HG03159 (cell line): ENCODE data around the gene PMEPA1.

Source experiments
- ATAC-seq: cut with Tn5 transposase; IDR thresholded peaks from one replicate; pipeline ENCODE4 v1.9.1; 2021; ENCODE audit warnings: mild to moderate bottlenecking, moderate library complexity; ENCODE audit not compliant: unreplicated experiment

The PMEPA1 gene

DNA sequence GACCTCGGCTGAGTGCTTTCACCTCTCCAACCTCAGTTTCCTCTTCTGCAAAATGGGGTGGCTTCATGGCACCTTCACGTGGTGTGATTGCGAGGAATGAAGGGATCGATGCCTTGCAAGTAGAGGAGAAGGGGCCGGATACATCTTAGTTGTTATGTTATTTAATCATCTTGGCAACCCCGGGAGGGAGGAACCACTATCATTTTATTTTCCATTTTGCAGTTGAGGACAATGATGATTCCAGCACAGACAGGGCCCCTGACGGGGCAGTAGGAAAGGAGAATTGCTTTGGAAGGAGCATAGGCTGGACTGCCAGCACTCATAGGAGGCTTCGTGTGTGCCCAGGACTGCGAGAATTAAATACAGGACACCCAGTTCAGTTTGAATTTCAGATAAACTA is 2.5 kb upstream of the PMEPA1 start:
- ATAC-seq: no peak

DNA sequence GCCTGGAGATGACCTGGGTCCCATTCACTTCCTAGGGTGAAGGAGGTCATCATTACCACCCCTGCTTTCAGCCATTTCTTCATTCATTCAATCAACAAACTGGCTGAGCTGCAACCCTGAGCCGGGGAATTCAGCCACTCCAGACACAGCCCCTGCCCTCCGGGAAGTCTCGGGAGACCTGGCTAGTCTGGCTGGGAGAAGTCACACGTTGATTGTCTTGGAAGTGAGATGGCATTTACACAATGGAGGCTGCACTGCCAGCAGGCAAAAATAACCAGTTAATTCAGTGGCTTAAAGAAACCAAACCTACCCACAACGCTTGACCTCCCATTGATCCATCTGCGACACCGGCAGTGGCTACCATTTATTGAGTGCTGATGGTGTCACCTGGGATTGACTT is 2.0 kb upstream of the PMEPA1 start:
- no peak for ATAC-seq

DNA sequence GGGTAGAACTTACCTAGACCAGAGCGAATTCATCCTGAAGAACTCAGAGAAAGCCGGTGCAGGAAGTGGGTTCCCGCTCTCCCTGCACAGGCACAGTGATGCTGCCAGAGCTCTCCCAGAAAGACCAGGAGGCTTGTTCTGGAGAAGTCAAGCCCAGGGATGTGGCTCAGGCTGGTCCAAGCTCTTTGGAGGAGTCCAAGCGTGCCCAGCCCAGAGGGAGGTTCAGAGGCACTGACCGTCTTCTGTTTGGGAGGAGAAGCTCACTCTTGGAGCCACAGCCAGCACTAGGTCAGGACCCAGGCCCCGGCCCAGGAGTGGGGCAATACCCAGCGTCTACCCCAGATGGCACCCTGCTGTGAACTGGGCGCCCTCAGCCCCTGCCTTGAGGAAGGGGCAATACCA is 1.5 kb upstream of the PMEPA1 start:
- ATAC-seq: no peak

DNA sequence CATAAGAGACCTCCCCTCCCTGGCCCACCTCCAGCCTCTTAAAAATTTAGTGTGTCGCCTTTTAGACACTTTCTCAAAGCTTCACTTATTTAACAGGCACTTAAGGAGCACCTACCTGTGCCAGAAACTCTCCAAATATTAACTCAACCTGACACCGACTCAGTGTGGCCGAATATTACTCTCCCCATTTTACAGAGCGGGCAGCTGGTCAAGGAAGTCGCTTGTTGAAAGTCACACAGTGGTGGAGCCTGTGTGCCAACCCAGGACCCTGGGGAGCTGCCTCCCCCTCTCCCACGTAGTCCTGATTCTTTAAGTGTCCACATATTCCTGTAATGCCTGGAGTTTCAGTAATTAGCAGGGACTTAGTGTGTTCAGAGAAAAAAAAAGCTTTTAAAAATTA is 1.0 kb upstream of the PMEPA1 start:
- no peak for ATAC-seq

GRCh38 chr20:57708694-57709673 is 831 bp downstream of the PMEPA1 start:
- ATAC-seq: peak; percentile 6

GRCh38 chr20:57707849-57708693 is 1.7 kb downstream of the PMEPA1 start:
- no peak for ATAC-seq

GRCh38 chr20:57707320-57707719 is 2.5 kb downstream of the PMEPA1 start:
- no peak for ATAC-seq

DNA sequence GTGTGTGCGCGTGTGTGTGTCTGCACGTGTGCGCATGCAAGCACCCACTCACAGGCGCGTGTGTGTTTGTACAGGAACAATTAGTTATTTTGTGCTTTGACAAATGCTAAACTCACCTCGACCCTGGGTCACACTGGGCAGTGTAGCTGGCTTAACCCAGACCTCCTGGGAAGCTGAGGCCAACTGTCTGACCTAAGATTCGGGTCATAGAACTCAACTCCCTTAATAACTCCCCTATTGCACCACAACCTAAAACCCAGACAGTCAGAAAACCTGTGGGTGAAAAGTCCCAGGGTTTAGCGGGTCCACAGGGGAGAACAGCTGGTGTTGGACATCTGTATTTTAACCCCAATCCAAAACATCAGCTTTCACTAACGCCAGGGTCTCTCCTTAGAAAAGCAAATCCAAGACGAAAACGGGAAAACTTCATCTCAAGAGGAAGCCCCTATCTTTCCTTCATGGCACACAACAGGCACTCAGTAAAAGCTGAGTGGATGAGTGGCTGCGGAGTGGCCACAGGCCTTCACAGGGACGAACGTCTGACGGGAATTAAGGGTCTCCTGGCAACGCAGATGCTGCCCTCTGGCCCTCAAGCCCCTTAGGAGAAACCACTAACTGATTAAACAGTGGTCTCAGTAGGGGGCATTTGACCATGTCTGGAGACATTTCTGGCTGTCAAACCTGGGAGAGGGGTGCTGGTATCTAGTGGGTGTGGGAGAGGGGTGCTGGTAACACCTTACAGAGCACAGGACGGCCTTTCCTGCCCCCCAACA is 4.5 kb downstream of the PMEPA1 start:
- no peak for ATAC-seq

DNA sequence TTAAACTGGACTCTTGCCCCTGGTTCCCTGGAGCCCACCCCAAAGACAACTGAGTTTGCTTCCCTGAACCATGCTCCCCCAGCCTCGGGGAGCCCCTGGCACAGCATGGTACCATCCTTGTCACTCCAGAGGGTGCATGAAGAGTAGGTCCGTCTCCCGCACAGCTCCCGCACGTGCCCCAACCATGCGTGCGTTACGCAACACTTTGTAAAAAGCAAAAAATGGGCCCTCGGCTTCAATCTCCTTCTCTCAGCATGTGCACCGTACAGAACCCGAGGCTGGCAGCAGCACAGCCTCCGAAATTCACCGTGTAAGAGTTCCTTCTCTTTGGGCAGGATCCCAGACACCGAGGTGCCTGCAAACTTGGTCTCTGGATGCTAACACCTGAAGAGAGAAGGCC is 5.6 kb downstream of the PMEPA1 start:
- no peak for ATAC-seq

- peak; percentile 42 for ATAC-seq
Measured at GRCh38 chr20:57703013-57703412, 6.8 kb downstream of the PMEPA1 start.

DNA sequence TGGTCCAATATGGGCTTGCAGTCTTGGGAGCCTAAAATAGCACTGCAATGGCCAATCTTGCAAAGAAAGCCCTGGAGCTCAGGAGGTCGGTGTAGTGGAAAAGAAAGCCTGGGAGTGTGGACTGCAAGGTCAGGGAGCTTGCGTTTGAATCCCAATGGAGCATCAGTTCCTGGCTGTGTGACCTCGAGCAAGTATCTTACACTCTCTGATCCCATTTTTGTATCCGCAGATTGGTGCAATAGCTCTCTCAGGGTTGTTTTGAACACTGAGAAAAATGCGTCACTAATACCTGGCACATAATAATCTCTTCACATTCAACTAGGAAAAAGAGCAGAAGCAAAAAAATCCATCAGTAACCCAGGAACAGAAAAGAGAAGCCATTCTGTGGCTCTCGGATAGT is 7.3 kb downstream of the PMEPA1 start:
- no peak for ATAC-seq

- ATAC-seq: no peak
Measured at GRCh38 chr20:57702091-57702490, 7.7 kb downstream of the PMEPA1 start.

- no peak for ATAC-seq
Measured at GRCh38 chr20:57701651-57702050, 8.2 kb downstream of the PMEPA1 start.

GRCh38 chr20:57701090-57701489 is 8.7 kb downstream of the PMEPA1 start:
- ATAC-seq: no peak

DNA sequence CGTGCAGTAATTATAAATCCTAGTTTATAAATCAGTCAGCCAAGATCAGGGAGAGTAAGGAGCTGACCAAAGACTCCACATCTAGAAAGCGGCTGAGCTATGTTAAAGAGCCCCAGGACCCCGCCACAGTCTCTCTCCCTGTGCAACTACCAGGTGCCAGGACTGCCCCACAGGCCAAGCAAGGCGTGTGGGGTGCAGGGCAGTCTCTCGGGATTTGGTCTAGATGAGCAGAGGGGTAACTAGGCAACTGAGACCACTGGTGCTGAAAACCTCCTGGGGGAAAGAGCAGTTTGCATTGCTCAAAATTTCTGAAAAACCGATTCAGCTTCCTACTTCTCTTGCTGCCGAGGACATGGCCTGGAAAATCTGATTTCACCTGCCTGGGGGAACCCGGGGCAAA is 10.4 kb downstream of the PMEPA1 start:
- no peak for ATAC-seq

GRCh38 chr20:57698867-57699275 is 10.9 kb downstream of the PMEPA1 start:
- ATAC-seq: no peak

DNA sequence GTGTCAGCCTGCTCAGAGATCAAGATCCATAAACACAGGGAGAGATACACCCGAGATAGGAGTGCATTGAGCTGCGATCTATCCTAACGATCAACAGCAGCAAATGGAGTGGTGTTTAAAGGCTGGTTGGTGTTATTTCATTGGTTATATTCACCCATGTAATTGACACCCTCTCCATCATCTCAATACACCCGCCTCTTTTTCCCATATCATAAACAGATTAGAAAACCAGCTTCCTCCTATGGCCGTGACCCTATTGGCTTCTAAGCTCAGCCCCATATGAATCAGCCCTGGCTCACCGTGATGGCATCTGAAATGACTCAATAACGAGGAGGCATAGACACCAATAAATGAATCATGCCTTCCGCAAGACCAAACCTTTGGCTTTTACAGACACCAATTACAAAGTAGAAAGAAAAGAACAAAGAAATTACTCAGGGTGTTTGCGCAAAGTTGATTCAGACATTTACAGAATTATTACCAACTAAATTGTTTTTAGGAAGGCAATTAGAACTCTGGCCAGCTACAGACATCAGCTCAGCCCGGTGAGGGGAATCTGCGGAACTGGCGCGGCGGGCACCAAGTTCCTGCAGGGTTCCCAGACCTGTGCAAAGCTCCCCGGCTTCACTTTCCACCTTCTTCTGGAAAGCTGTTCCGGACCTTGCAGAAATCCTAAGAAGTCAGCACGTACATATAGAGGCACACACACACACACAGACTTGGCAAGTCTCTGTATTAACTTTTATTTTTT is 11.5 kb downstream of the PMEPA1 start:
- ATAC-seq: no peak

DNA sequence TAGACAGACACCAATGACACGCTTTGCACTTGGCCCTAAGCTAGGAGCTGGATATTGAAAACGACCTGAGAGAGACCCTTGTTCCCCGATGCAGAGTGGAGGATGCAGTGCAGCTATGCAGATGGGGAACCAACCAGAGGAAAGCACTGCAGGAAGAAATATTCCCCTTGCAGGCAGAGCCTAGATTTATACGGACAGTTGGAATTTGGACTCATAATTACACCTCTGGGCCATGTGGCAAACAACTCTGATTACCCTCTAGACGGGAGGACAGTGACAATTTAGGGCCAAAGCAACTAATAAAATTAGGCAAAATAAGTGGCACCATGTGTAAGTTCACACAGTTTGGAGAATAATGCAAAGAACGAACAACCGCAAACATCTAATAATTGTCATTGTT is 12.3 kb downstream of the PMEPA1 start:
- ATAC-seq: no peak

DNA sequence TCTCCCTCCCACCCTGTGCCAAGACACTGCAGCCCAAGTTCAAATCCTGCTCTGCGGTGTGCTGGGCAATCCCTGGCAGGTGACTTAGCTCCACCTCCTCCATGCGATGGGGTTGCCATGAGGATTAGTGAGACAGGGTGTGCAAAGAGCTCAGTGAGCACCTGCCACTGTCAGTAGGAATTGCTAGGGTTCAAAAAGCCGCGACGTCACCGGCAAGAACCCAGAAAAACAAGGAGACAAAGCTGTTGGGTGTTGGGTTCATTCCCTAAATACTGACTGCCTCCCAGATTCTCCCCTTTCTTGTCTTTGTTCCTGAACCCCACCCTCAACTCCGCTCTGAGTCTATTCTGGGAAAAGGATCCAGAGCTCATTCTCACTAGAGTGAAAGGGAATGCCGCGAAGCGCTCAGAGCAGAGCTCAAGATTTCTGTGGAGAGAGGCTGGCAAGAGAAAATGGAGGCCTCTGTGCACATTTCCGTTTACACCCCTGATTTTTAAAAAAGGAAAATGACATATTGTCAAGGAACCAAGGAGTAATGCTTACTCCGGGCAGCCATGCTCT is 13.3 kb downstream of the PMEPA1 start:
- no peak for ATAC-seq

GRCh38 chr20:57695940-57696339 is 13.9 kb downstream of the PMEPA1 start:
- ATAC-seq: no peak
